ENCODE data around the gene GJA4.

- TF ChIP-seq POLR2A (IDR thresholded peaks at IDR 0.05): no peak
- no peak for TF ChIP-seq CTCF (IDR thresholded peaks at IDR 0.05)
These were observed 8.0 kb upstream of the GJA4 start for GRCh38 chr1:34784751-34785221.
